Measurements from ENCODE around the gene CD300A. TPM values are rescaled to one million over a fixed set of nuclear protein-coding genes. Genes with fewer than 3 reads are reported as not detected.

CD300A gene
- total RNA-seq, 2 experiments from 2014 or later, result 2.1 to 2.8 TPM

DNA sequence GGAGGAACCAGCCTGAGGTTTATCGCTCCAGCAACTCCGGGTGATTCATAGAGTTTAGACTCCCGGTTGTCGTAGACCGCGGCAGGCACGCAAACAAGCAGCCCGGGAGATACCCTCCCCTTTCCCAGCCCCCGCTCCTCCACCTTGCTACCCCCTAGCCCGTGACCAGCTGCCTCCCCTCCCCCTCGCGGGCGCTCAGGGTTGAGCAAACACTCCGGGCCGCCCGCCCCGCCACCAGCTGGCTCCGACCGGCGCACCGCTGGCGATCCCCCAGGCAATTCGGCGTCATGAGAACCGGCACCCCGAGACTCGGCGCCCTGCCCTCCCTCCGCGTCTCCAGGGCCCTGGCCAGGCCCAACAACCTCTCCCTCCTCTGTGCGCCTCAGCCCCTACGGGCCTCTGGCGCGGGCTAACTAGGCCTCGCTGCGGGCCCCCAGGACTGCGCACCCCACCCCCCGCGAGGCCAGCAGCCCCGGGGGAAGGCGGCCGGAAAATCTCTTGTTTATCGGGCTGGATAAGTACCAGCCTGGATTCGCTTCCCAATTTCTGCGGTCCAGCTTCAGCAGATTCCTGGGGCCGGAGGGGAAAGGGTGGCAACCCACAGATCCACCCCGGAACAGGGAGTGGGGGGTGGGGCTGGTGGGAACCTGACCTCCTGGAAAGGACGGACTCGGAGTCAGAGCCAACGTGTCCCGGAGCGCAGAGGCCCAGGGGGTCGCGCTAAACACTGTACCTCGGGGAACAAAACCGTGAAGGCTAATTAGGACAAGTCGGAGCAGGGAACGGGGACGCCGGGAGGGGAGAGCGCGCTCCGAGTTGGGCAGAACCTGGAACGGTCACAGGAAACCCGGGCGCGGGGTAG is 35.5 kb upstream of the CD300A start:
- POLR2A ChIA-PET, result no interaction called here
- Mint-ChIP-seq H3K36me3 (ENCODE audit: low read depth) (no peaks in the 10 kb centered on the region), H3K27ac (no peak overlapping the region), H3K27me3 (ENCODE audit: low read depth) (peaks cover 51% of the 10 kb centered on the region), H3K4me3 (no peak overlapping the region), H3K4me1 (ENCODE audit: low read depth) (peaks cover 8% of the 10 kb centered on the region), H3K9me3 (ENCODE audit: insufficient read depth) (no peaks in the 10 kb centered on the region)
- DNase-seq, result no peak
- no peak for ATAC-seq
- CTCF ChIA-PET, result interaction anchor here (0.9 kb wide), 1 partner anchor 101 kb away, joined by 3 read pairs; no protein-coding TSS in a partner anchor

DNA sequence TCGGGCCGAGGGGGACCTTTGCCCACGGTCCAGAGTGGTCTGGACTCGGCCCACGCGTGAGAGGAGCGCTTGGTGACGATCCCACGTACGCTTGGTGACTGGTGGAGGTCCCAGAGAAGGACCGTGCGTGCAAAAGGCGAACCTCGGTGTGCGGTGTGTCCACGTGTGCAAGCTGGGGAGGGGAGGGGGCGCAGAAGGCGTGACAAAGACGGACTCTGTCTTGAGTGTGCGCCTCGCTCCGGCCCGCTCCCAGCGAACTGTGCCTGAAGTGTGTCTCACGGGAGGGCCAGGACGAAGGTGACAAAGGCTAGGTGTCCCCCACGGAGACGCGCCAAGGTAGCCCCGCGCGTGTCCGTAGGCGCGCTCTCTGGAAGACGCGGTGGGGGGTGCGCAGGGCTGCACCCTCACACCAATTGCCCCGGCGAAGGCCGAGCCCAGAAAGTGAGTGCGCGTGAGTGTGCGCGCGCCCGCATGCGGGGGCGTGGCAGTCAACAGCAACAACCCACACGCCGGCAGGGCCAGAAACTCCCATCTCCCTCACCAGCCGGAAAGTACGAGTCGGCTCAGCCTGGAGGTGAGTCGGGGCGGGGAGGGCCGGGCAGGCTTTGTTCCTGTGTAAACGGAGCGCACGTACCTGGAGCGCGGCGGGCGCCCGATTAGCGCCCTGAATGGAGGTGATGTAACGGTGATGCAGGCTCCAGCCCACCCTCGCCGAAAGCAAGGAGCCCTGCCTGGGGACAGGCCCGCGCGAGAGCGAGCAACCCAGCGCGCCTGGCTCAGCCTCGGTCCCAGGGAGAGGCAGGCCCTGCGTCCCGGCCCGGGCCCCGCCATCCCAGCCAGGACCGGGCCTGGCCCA is 34.6 kb upstream of the CD300A start, which contains the start of gene GPRC5C:
GPRC5C (plus strand) TSS at position 521 of the 856 bp plus-strand sequence. CDS start 7,689 bp downstream, outside the sequence.
- Mint-ChIP-seq H3K9me3 (ENCODE audit: insufficient read depth) (no peaks in the 10 kb centered on the region), H3K27me3 (ENCODE audit: low read depth) (peaks cover 56% of the 10 kb centered on the region), H3K36me3 (ENCODE audit: low read depth) (no peaks in the 10 kb centered on the region), H3K4me3 (peak within 1 kb of the TSS; percentile 28), H3K27ac (no peak within 1 kb of the TSS), H3K4me1 (ENCODE audit: low read depth) (peaks cover 8% of the 10 kb centered on the region)
- ChIA-PET CTCF (no interaction called here), POLR2A (no interaction called here)
- peak; percentile 79 for ATAC-seq
- peak; percentile 60 for DNase-seq

DNA sequence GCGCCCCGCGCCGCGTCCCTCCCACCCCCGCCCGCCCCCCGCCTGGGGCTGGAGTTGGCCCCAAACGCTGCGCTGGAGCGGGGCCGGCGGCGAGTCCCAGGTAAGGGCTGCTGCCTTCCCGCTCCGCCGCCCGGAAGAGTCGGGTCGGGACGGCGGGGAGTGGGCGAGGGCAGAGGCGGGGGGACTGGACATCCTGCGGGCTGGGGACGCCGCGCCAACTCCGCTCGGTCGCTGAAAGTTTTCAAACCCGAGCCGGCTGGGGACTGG is 34.1 kb upstream of the CD300A start:
- no peak overlapping the region for H3K4me3 Mint-ChIP-seq
- no peak for DNase-seq
- ATAC-seq, result no peak
- CTCF ChIA-PET, result no interaction called here
- no peak overlapping the region for H3K27ac Mint-ChIP-seq
- POLR2A ChIA-PET, result no interaction called here
- peaks cover 3% of the 10 kb centered on the region for H3K9me3 Mint-ChIP-seq (ENCODE audit: insufficient read depth)
- H3K4me1 Mint-ChIP-seq (ENCODE audit: low read depth), result peaks cover 8% of the 10 kb centered on the region
- H3K27me3 Mint-ChIP-seq (ENCODE audit: low read depth), result peaks cover 56% of the 10 kb centered on the region
- no peaks in the 10 kb centered on the region for H3K36me3 Mint-ChIP-seq (ENCODE audit: low read depth)

DNA sequence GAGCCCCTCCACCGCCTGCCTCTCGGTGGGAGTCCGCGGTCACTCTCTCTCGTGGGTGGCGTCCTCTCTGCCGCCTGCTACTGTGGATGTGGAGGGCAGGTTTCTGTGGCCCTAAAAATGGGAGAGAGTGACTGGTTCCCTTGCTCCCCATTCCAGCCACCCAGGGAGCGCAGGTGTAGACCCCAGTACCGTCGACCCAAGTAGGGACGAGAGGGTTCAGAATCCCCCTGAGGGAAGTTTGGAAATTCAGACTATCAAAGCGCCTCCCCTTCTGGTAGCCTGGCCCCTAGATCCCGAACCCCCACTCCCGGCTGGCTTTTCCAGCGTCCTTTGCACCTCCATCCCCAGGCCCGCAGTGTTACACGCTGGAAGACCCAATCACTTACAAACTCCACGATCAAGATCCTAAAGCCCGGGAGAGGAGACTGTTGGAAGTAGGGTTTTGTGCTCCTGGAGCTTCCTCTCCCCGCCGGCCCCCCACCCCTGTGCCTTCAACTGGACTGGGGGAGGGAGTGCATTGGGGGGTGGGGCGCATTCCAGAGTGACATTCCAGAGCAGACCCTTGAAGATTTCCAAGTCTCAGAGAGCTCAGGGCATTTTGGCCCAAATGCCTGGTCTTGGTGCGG is 33.6 kb upstream of the CD300A start:
- DNase-seq, result no peak

DNA sequence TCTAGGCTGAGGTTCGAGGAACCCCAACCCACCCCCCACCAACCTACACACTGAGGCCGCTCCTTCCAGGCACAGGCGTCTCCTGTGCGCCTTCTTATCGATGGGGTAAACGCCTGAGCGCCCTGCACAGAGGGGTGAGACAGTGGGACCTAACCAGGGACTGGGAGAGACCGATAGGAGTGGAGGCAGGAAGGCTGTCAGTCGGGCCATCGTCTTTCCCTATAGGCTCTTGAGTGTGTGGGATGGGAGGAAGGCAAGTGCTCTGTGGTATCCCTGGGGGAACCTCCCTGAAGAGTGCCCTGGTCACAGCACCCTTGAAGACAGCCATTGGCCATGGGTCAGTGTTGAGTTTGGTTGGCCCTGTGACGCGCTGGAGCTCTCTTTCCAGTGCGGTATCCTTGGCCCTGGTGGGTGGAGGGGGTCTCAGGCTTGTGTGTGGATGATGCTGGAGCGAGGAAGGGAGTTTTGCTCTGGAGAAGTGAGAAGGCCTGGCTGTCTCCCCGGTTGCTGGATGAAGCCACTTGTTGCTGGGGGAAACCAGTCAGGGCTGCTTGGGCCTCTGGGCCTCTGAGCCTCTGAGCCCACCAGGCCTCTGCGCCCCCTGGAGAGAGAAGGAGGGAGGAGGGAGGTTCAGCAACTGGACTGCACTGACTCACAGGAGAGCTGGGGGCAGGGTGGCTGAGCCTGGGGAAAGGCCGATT is 32.9 kb upstream of the CD300A start:
- H3K4me3 Mint-ChIP-seq, result no peak overlapping the region
- DNase-seq (no peak), ATAC-seq (no peak)
- ChIA-PET CTCF (no interaction called here), POLR2A (no interaction called here)
- no peaks in the 10 kb centered on the region for H3K36me3 Mint-ChIP-seq (ENCODE audit: low read depth)
- peaks cover 7% of the 10 kb centered on the region for H3K9me3 Mint-ChIP-seq (ENCODE audit: insufficient read depth)
- H3K27me3 Mint-ChIP-seq (ENCODE audit: low read depth), result peaks cover 51% of the 10 kb centered on the region
- H3K27ac Mint-ChIP-seq, result no peak overlapping the region
- H3K4me1 Mint-ChIP-seq (ENCODE audit: low read depth), result peaks cover 8% of the 10 kb centered on the region

More for the DNA sequence above, 33.6 kb upstream of the CD300A start:
- ChIA-PET POLR2A (no interaction called here), CTCF (no interaction called here)
- Mint-ChIP-seq H3K4me1 (ENCODE audit: low read depth) (peaks cover 8% of the 10 kb centered on the region), H3K27me3 (ENCODE audit: low read depth) (peaks cover 55% of the 10 kb centered on the region), H3K36me3 (ENCODE audit: low read depth) (no peaks in the 10 kb centered on the region), H3K4me3 (no peak overlapping the region), H3K9me3 (ENCODE audit: insufficient read depth) (peaks cover 6% of the 10 kb centered on the region), H3K27ac (no peak overlapping the region)
- ATAC-seq, result no peak

DNA sequence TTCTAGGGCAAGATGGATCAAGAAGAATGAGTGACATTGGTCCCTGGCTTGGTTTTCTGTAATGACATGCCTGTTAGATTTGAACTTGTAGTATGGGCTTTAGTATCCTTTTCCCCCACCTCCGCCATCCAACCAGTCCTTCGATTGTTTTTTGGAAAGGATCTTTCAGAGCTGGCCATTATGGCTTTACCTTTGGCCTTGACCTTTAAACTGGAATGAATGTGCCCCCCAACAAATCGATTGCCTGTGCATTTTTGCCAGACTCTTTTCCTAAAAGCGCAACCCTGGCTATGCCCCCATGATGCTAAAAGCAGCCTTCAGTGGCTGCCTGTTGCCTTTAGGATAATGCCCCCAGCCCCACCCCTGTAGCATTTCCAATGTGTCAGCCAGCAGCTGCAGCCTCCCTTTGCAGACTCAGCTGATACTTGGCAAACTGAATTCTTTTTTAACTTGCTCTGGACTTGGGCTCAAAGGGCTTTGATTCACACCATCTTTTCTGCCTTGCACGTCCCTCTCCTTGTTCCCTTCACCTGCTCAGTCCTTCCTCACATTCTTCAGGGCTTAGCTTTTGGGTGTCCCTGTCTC is 30.6 kb upstream of the CD300A start:
- Mint-ChIP-seq H3K27ac (no peak overlapping the region), H3K9me3 (ENCODE audit: insufficient read depth) (peaks cover 15% of the 10 kb centered on the region), H3K27me3 (ENCODE audit: low read depth) (peaks cover 33% of the 10 kb centered on the region), H3K4me3 (no peak overlapping the region), H3K4me1 (ENCODE audit: low read depth) (peaks cover 12% of the 10 kb centered on the region), H3K36me3 (ENCODE audit: low read depth) (no peaks in the 10 kb centered on the region)
- POLR2A ChIA-PET, result no interaction called here
- ATAC-seq (no peak), DNase-seq (no peak)
- CTCF ChIA-PET, result interaction anchor here (1.5 to 1.7 kb wide), 2 partner anchors 58 to 67 kb away, joined by 3 to 4 read pairs; no protein-coding TSS in a partner anchor

DNA sequence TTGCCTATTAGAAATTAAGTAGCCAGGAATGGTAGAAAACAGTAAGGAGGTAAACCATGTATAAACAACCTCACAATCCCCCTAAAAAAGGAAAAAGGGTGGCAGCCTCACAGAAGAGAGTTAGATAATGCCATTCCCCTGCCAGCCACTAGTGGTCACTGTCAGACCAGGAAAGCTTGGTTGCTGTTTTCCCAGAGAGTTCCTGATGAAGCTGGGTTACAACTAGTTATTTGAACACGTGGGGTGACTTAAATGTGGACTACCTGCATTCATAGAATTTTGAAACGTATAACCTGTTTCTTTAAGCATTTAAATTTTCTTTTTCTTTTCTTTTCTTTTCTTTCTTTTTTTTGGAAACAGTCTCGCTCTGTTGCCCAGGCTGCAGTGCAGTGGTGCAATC is 28.7 kb upstream of the CD300A start:
- POLR2A ChIA-PET, result no interaction called here
- ATAC-seq, result no peak
- peak; percentile 29 for DNase-seq

DNA sequence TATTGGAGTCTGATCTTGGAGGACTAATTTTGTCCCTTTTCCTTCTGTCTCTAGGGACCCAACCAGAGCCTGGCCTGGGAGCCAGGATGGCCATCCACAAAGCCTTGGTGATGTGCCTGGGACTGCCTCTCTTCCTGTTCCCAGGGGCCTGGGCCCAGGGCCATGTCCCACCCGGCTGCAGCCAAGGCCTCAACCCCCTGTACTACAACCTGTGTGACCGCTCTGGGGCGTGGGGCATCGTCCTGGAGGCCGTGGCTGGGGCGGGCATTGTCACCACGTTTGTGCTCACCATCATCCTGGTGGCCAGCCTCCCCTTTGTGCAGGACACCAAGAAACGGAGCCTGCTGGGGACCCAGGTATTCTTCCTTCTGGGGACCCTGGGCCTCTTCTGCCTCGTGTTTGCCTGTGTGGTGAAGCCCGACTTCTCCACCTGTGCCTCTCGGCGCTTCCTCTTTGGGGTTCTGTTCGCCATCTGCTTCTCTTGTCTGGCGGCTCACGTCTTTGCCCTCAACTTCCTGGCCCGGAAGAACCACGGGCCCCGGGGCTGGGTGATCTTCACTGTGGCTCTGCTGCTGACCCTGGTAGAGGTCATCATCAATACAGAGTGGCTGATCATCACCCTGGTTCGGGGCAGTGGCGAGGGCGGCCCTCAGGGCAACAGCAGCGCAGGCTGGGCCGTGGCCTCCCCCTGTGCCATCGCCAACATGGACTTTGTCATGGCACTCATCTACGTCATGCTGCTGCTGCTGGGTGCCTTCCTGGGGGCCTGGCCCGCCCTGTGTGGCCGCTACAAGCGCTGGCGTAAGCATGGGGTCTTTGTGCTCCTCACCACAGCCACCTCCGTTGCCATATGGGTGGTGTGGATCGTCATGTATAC is 26.5 kb upstream of the CD300A start:
- peaks cover 6% of the 10 kb centered on the region for H3K4me1 Mint-ChIP-seq (ENCODE audit: low read depth)
- H3K27me3 Mint-ChIP-seq (ENCODE audit: low read depth), result peaks cover 12% of the 10 kb centered on the region
- ChIA-PET POLR2A (interaction anchor here (1.0 kb wide), 1 partner anchor 76 kb away, joined by 3 read pairs; no protein-coding TSS in a partner anchor), CTCF (interaction anchor here (1.3 to 1.9 kb wide), 2 partner anchors 17 to 60 kb away, joined by 3 to 8 read pairs; no protein-coding TSS in a partner anchor)
- ATAC-seq (no peak), DNase-seq (no peak)
- H3K4me3 Mint-ChIP-seq, result no peak overlapping the region
- H3K36me3 Mint-ChIP-seq (ENCODE audit: low read depth), result no peaks in the 10 kb centered on the region
- H3K9me3 Mint-ChIP-seq (ENCODE audit: insufficient read depth), result peaks cover 15% of the 10 kb centered on the region
- no peak overlapping the region for H3K27ac Mint-ChIP-seq

More for the DNA sequence above, 28.7 kb upstream of the CD300A start:
- Mint-ChIP-seq H3K9me3 (ENCODE audit: insufficient read depth) (peaks cover 15% of the 10 kb centered on the region), H3K27ac (no peak overlapping the region), H3K4me1 (ENCODE audit: low read depth) (peaks cover 6% of the 10 kb centered on the region), H3K36me3 (ENCODE audit: low read depth) (no peaks in the 10 kb centered on the region), H3K4me3 (no peak overlapping the region), H3K27me3 (ENCODE audit: low read depth) (peaks cover 22% of the 10 kb centered on the region)
- CTCF ChIA-PET, result interaction anchor here (0.9 to 1.7 kb wide), 8 partner anchors 10 to 95 kb away, joined by 3 to 5 read pairs (median 4); no protein-coding TSS in a partner anchor

DNA sequence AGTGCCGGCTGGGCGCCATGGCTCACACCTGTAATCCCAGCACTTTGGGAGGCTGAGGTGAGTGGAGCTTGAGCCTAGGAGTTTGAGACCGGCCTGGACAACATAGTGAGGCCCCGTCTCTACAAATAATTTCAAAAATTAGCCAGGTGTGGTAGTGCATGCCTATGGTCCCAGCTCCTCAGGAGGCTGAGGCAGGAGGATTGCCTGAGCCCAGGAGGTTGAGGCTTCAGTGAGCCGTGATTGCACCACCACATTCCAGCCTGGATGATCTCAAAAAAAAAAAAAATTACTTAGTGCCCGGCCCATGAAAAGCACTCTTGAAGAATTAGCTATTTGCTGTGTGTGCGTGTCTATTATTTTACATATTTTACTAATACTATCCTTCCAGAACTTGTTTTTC is 24.9 kb upstream of the CD300A start:
- Mint-ChIP-seq H3K27ac (no peak overlapping the region), H3K4me3 (no peak overlapping the region), H3K27me3 (ENCODE audit: low read depth) (peaks cover 5% of the 10 kb centered on the region), H3K36me3 (ENCODE audit: low read depth) (no peaks in the 10 kb centered on the region), H3K4me1 (ENCODE audit: low read depth) (peaks cover 6% of the 10 kb centered on the region), H3K9me3 (ENCODE audit: insufficient read depth) (peaks cover 15% of the 10 kb centered on the region)
- ChIA-PET CTCF (no interaction called here), POLR2A (no interaction called here)
- DNase-seq (no peak), ATAC-seq (no peak)

DNA sequence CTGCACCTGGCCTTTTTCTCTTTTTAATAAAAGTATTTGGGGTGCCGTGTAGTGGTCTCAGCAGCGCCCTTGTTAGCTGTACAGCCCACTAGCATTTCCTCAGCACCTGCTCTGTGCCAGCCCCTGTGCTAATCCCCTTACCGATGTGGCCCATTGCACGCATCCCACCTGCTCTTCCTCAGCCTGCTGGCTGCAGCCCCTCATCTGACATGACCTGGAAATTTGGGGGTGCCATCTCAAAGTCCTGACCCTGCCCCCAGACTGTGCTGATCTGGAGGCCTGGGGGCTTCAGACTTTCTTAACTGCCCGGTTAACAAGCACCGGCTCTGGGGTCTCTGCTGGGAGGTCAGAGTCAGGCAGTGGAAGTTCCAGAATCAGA is 24.2 kb upstream of the CD300A start:
- ChIA-PET CTCF (no interaction called here), POLR2A (no interaction called here)
- ATAC-seq, result no peak

More for the DNA sequence above, 24.2 kb upstream of the CD300A start:
- no peak overlapping the region for H3K4me3 Mint-ChIP-seq
- no peak for DNase-seq
- peaks cover 5% of the 10 kb centered on the region for H3K27me3 Mint-ChIP-seq (ENCODE audit: low read depth)
- peaks cover 6% of the 10 kb centered on the region for H3K4me1 Mint-ChIP-seq (ENCODE audit: low read depth)
- no peak overlapping the region for H3K27ac Mint-ChIP-seq
- peaks cover 13% of the 10 kb centered on the region for H3K9me3 Mint-ChIP-seq (ENCODE audit: insufficient read depth)
- no peaks in the 10 kb centered on the region for H3K36me3 Mint-ChIP-seq (ENCODE audit: low read depth)
